Lower lobe of right lung (tissue), 2 donors: Measurements from ENCODE around the gene PDPN. TPM values are rescaled to one million over a fixed set of nuclear protein-coding genes. Genes with fewer than 3 reads are reported as not detected.

Experiments used
- ATAC-seq, 2 donors: fragments of 200-7000 bp; cut with Tn5 transposase; one replicate each; pipeline ENCODE4 v1.9.1; 2020 to 2022; ENCODE audit warnings: mild to moderate bottlenecking in 2 of 2, moderate library complexity in 2 of 2
- DNase-seq: peaks from one replicate; pipeline ENCODE4 v3.0.0-alpha.2; 2020
- H3K27ac ChIP-seq: fragments of 200-600 bp; one replicate; pipeline ENCODE4 v1.8.0; 2022
- H3K27me3 ChIP-seq: fragments of 200-600 bp; one replicate; pipeline ENCODE4 v1.8.0; 2022; ENCODE audit warnings: low read depth
- H3K36me3 ChIP-seq: fragments of 200-600 bp; one replicate; pipeline ENCODE4 v1.8.0; 2022; ENCODE audit warnings: mild to moderate bottlenecking
- H3K4me1 ChIP-seq: fragments of 200-600 bp; one replicate; pipeline ENCODE4 v1.8.0; 2022
- H3K4me3 ChIP-seq: fragments of 200-600 bp; one replicate; pipeline ENCODE4 v1.8.0; 2022; ENCODE audit warnings: mild to moderate bottlenecking
- H3K9me3 ChIP-seq: fragments of 200-600 bp; one replicate; pipeline ENCODE4 v1.8.0; 2022
- CTCF ChIP-seq: fragments of 200-600 bp; IDR thresholded peaks from one replicate; pipeline ENCODE4 v1.8.0; 2022; ENCODE audit warnings: antibody characterized with exemption, mild to moderate bottlenecking
- intact Hi-C: fragments of 100-400 bp; cut with DNase I; formaldehyde crosslinking; loops from one replicate; pipeline ENCODE4 v1.11.0; 2022
- total RNA-seq: library from RNA; stranded (reverse); fragmentation: NEBNext Ultra II Directional; extraction: Animal tissue kit (Norgen Biotek cat#: 25700); gene quantifications from one replicate; pipeline ENCODE4 v1.2.1, GENCODE V29; 2021
- donor health status: DM: no; HTN: yes; CAD: no; lungs with severe emphysema.

PDPN gene
- total RNA-seq, 1 donor from 2014 or later = 33.3 TPM

- no peaks in the 10 kb centered on the region for H3K36me3 ChIP-seq
- ATAC-seq = no peak
- no peaks in the 10 kb centered on the region for H3K9me3 ChIP-seq
- intact Hi-C loops = no loop called here
- H3K4me3 ChIP-seq = no peak overlapping the region
- DNase-seq = no peak
- H3K27me3 ChIP-seq = no peaks in the 10 kb centered on the region
- no peaks in the 10 kb centered on the region for H3K4me1 ChIP-seq
- no peak overlapping the region for H3K27ac ChIP-seq
- TF ChIP-seq CTCF = no peak
Measured at GRCh38 chr1:13627127-13627526, 43.5 kb downstream of the PDPN start.

- ATAC-seq (no peak), DNase-seq (no peak)
- H3K4me1 ChIP-seq = no peaks in the 10 kb centered on the region
- H3K27ac ChIP-seq = no peak overlapping the region
- no peaks in the 10 kb centered on the region for H3K27me3 ChIP-seq
- no peaks in the 10 kb centered on the region for H3K9me3 ChIP-seq
- intact Hi-C loops = no loop called here
- no peaks in the 10 kb centered on the region for H3K36me3 ChIP-seq
- H3K4me3 ChIP-seq = no peak overlapping the region
- no peak for TF ChIP-seq CTCF
Measured at GRCh38 chr1:13628218-13628617, 44.6 kb downstream of the PDPN start.

GRCh38 chr1:13628711-13629110, 45.1 kb downstream of the PDPN start:
- DNase-seq (no peak), ATAC-seq (no peak)
- intact Hi-C loops = no loop called here

GRCh38 chr1:13642306-13643004, 58.8 kb downstream of the PDPN start:
- H3K27me3 ChIP-seq = no peaks in the 10 kb centered on the region
- intact Hi-C loops = no loop called here
- H3K4me1 ChIP-seq = no peaks in the 10 kb centered on the region
- DNase-seq (no peak), ATAC-seq (no peak)
- no peak for TF ChIP-seq CTCF
- H3K36me3 ChIP-seq = no peaks in the 10 kb centered on the region
- H3K27ac ChIP-seq = no peak overlapping the region
- H3K4me3 ChIP-seq = no peak overlapping the region
- peaks cover 9% of the 10 kb centered on the region for H3K9me3 ChIP-seq

More at GRCh38 chr1:13628711-13629110, 45.1 kb downstream of the PDPN start:
- H3K4me3 ChIP-seq = no peak overlapping the region
- H3K9me3 ChIP-seq = no peaks in the 10 kb centered on the region
- no peak for TF ChIP-seq CTCF
- H3K27ac ChIP-seq = no peak overlapping the region
- no peaks in the 10 kb centered on the region for H3K27me3 ChIP-seq
- H3K4me1 ChIP-seq = no peaks in the 10 kb centered on the region
- H3K36me3 ChIP-seq = no peaks in the 10 kb centered on the region

GRCh38 chr1:13643017-13643416, 59.4 kb downstream of the PDPN start:
- Histone ChIP-seq H3K36me3 (no peaks in the 10 kb centered on the region), H3K4me3 (no peak overlapping the region), H3K4me1 (no peaks in the 10 kb centered on the region), H3K27me3 (no peaks in the 10 kb centered on the region), H3K27ac (no peak overlapping the region), H3K9me3 (peaks cover 9% of the 10 kb centered on the region)
- DNase-seq (no peak), ATAC-seq (no peak)
- intact Hi-C loops = no loop called here
- no peak for TF ChIP-seq CTCF
